ENCODE data around the gene METTL17.

The METTL17 gene

GRCh38 chr14:21032326-21033132 lies 42.7 kb downstream of the METTL17 start:
- Histone ChIP-seq H3K4me3 (ENCODE audit: low read depth, low read length) (no peak overlapping the region), H3K27me3 (no peaks in the 10 kb centered on the region), H3K9me3 (no peaks in the 10 kb centered on the region), H3K4me1 (no peaks in the 10 kb centered on the region), H3K36me3 (no peaks in the 10 kb centered on the region)
- TF ChIP-seq, protein P1, sequence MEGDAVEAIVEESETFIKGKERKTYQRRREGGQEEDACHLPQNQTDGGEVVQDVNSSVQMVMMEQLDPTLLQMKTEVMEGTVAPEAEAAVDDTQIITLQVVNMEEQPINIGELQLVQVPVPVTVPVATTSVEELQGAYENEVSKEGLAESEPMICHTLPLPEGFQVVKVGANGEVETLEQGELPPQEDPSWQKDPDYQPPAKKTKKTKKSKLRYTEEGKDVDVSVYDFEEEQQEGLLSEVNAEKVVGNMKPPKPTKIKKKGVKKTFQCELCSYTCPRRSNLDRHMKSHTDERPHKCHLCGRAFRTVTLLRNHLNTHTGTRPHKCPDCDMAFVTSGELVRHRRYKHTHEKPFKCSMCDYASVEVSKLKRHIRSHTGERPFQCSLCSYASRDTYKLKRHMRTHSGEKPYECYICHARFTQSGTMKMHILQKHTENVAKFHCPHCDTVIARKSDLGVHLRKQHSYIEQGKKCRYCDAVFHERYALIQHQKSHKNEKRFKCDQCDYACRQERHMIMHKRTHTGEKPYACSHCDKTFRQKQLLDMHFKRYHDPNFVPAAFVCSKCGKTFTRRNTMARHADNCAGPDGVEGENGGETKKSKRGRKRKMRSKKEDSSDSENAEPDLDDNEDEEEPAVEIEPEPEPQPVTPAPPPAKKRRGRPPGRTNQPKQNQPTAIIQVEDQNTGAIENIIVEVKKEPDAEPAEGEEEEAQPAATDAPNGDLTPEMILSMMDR (IDR thresholded peaks at IDR 0.05; ENCODE audit: low read depth, low read length): no peak
- DNase-seq: no peak

DNA sequence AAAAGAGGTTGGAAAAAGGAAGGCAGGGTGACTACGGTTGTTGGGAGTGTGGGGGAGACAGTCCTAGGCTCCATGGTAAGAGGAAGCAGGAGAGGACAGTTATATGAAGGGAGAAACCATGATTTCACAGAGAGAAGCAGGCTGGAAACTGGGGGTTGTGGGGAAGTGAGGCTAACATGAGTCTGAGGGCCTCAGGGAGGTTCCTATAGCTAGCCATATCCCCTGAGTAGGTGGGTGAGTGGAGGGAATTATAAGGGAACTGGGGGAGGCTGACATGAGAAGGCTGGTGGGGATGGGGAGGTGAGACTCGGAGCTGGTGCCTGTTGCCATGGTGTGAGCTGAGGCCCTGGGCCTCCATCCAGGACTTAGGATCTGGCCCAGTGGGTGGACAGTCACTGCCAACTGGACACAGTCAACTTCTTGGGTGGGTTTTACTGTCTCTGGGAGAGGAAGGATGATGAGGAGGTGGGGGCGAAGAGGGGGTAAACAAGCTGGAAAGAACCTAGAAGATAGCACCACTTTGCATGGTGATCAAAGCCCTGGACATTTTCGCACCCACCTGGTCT lies 43.4 kb downstream of the METTL17 start:
- no peaks in the 10 kb centered on the region for H3K27me3 ChIP-seq
- no peak overlapping the region for H3K4me3 ChIP-seq (ENCODE audit: low read depth, low read length)
- no peaks in the 10 kb centered on the region for H3K9me3 ChIP-seq
- TF ChIP-seq, protein P1 (IDR thresholded peaks at IDR 0.05; ENCODE audit: low read depth, low read length): no peak
- no peaks in the 10 kb centered on the region for H3K36me3 ChIP-seq
- no peak for DNase-seq
- H3K4me1 ChIP-seq: no peaks in the 10 kb centered on the region

DNA sequence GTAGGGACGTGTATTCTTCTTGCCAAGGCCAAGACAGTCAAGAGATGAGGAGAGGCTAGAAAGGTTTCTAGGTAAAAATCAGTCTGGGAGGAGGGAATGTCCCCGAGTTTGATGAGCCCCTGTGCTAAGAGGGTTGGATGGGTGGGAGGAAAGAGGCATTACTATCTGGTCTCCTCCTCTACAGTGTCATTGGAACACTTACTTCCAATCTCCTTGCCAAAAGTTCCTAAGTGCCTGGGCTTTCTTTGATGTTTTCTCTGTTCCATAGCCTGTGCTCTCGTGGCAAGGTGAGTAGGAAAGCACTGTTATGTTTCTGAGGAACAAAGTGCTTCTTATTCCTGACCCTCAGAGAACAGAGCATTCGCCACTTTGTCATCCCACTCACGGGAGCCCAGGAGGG lies 44.9 kb downstream of the METTL17 start, which contains the start of gene RNASE13:
RNASE13 (minus strand) TSS at position 101 of the 400 bp plus-strand sequence. CDS start 519 bp downstream, outside the sequence.
- TF ChIP-seq, protein P1 (IDR thresholded peaks at IDR 0.05; ENCODE audit: low read depth, low read length): no peak
- no peak for DNase-seq
- Histone ChIP-seq H3K36me3 (no peaks in the 10 kb centered on the region), H3K9me3 (no peaks in the 10 kb centered on the region), H3K4me1 (no peaks in the 10 kb centered on the region; the same call in 1 of the 2 replicates), H3K27me3 (no peaks in the 10 kb centered on the region), H3K4me3 (ENCODE audit: low read depth, low read length) (no peak within 1 kb of the TSS)

- H3K9me3 ChIP-seq: no peaks in the 10 kb centered on the region
- no peaks in the 10 kb centered on the region for H3K36me3 ChIP-seq
- H3K27me3 ChIP-seq: no peaks in the 10 kb centered on the region
- DNase-seq: no peak
- H3K4me1 ChIP-seq: peaks cover 6% of the 10 kb centered on the region
- TF ChIP-seq, protein P1 (IDR thresholded peaks at IDR 0.05; ENCODE audit: low read depth, low read length): no peak
- H3K4me3 ChIP-seq (ENCODE audit: low read depth, low read length): no peak overlapping the region
These were observed 47.0 kb downstream of the METTL17 start for GRCh38 chr14:21036751-21037150.

DNA sequence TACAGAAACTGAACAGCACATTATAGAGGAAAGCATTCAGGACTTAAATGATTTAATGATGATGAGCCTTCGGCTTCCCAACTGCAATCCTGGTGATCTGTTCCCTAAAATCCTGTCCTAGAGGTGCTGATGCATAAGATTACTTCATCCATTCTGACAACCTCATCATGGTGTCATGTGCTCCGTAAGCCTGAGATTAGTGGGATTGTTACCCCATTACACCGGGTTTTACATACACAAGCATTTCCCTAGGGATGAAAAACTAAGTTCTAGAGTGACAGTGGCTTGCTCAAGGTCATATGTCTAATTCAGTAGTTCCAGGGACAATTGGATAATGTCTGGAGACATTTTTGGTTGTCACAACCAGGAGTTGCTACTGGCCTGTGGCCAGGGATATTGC lies 47.4 kb downstream of the METTL17 start:
- no peak for DNase-seq
- no peaks in the 10 kb centered on the region for H3K27me3 ChIP-seq
- H3K9me3 ChIP-seq: no peaks in the 10 kb centered on the region
- peaks cover 10% of the 10 kb centered on the region for H3K4me1 ChIP-seq
- H3K4me3 ChIP-seq (ENCODE audit: low read depth, low read length): no peak overlapping the region
- TF ChIP-seq, protein P1 (IDR thresholded peaks at IDR 0.05; ENCODE audit: low read depth, low read length): no peak
- H3K36me3 ChIP-seq: no peaks in the 10 kb centered on the region
